Fibroblast of the conjunctiva (primary cell): ENCODE data around the gene SCN2A.

Experiments used
- DNase-seq: peaks from one replicate; pipeline ENCODE4 v3.0.0-alpha.2; 2010; ENCODE audit warnings: low read depth

Gene SCN2A

GRCh38 chr2:165420231-165420630 lies 181.0 kb downstream of the SCN2A start:
- DNase-seq: no peak

DNA sequence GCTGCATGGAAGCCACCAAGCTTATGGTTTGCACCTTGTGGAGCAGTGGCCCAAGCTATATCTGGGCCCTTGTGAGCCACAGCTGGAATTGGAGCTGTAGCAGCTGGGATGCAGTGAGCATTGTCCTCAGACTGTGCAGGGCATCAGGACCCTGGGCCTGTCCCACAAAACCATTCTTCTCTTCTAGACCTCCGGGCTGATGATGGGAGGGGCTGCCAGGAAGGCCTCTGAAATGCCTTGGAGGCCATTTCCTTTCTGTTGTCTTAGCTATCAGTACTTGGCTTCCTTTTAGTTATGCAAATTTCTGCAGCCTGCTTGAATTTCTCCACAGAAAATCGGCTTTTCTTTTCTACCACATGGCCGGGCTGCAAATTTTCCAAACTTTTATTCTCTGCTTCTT lies 183.9 kb downstream of the SCN2A start:
- no peak for DNase-seq

- DNase-seq: no peak
Observed at GRCh38 chr2:165425556-165425955, 186.3 kb downstream of the SCN2A start.

- DNase-seq: no peak
Observed at GRCh38 chr2:165427686-165428085, 188.5 kb downstream of the SCN2A start.

GRCh38 chr2:165428926-165429325 lies 189.7 kb downstream of the SCN2A start:
- DNase-seq: no peak

DNA sequence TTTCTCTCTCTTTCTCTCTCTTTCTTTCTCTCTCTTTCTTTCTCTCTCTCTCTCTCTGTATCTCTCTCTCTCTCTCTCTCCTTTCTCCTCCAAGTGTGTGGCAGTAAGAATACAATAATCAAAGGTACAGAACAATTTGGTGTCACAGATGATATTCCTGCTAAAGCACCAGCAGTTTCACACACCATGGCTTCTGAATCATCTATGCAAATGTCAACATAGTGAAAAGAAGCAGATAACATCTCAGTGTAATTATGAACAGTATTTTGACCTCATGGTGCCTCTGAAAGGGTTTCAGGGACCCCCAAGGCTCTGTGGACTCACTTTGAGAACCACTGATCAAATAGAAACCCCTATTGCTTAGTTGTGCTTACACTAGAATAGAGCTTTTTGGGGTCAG lies 191.8 kb downstream of the SCN2A start:
- no peak for DNase-seq

- DNase-seq: no peak
Observed at GRCh38 chr2:165432234-165432966, 193.2 kb downstream of the SCN2A start.

- no peak for DNase-seq
Observed at GRCh38 chr2:165434865-165435496, 195.8 kb downstream of the SCN2A start.

GRCh38 chr2:165435611-165436010 lies 196.4 kb downstream of the SCN2A start:
- DNase-seq: no peak

- DNase-seq: no peak
Observed at GRCh38 chr2:165436559-165436958, 197.3 kb downstream of the SCN2A start.

DNA sequence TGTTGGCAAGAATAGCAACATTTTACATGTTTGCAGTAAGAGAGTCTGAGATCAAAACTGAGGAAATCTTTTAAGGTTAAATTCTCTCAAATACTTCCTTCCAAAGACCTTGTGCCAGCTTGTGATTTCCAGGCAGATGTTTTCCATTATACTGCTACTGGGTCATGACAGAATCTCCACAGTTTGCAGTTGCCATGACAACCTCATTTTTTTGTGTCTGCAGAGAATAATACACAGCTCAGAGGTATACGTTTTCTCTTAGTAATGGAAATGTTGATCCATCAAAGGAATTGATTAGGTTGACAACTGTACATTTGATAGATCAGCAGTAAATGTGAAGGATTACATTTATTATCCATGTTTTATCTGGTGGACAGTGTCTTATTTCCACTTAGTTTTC lies 201.2 kb downstream of the SCN2A start:
- DNase-seq: peak; percentile 94
